GM19328 (cell line): ENCODE results near the gene SYCP2L.
"Not testable (repeated sequence)": the region's sequence is repeated elsewhere in the genome, so short reads cannot be mapped to it uniquely, and the experiment has no call there.

ENCODE experiments used
- ATAC-seq: cut with Tn5 transposase; IDR thresholded peaks from one replicate; pipeline ENCODE4 v1.9.1; 2021; ENCODE audit warnings: mild to moderate bottlenecking, moderate library complexity; ENCODE audit not compliant: unreplicated experiment

SYCP2L gene

GRCh38 chr6:10877871-10878270 lies 9.0 kb upstream of the SYCP2L start:
- ATAC-seq: no peak

DNA sequence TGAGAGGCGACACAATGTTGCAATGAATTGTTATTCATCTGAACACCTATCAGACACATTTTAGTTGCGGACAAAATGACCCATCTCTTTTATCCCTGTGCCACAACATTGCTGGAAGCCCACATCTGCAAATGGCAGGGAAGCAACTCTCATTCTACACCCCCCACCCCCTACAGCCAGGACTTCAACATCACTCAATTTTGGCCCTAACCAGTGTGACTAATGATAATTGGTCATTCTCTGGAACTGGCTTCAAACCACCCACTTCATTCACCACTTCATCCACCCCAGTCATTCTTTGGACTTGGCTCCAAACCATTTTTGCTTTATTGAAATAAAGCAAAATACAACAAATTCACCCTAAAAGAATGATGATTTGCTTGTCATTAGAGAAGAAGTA lies 6.5 kb upstream of the SYCP2L start:
- ATAC-seq: no peak

DNA sequence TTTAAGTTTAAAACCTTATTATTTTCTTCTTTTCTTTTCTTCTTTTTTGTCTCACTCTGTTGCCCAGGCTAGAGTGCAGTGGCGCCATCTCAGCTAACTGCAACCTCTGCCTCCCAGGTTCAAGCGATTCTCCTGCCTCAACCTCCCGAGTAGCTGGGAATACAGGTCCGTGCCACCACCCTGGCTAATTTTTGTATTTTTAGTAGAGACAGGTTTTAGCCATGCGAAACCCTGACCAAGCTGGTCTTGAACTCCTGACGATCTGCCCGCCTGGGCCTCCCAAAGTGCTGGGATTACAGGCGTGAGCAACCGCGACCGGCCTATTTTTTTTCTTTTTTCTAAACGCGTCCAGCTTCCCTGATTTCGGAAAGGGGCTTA lies 4.6 kb upstream of the SYCP2L start:
- ATAC-seq: not testable (repeated sequence)

- no peak for ATAC-seq
Observed at GRCh38 chr6:10882657-10883171, 4.1 kb upstream of the SYCP2L start.

GRCh38 chr6:10883312-10884244 lies 3.3 kb upstream of the SYCP2L start:
- ATAC-seq: no peak

DNA sequence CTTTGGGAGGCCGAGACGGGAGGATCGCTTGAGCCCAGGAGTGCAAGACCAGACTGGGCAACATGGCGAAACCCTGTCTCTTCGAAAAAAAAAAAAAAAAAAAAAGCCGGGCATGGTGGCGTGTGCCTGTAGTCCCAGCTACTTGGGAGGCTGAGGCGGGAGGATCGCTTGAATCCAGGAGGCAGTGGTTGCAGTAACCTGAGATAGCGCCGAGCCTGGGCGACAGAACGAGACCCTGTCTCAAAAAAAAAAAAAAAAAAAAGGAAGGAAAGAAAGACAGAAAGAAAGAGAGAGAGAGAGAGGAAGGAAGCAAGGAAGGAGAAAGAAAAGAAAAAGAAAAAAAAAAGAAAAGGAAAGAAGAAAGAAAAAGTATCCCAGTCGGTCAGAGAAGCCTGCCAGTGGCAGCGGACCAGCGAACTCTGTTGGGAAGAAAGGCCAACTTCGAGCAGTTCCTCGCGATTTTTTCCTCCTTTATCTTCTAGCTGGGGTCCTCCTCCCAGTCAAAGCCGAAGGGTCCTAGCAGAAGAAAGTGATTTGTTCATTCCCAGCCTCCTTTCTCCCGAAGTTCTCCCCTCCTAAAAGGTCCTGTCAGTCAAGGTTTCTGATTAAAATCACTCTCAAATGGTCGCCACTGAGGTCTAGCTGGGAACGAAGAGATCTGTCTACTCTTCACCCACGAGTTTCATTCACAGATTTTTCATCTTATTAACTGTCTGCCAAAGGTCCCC lies 2.4 kb upstream of the SYCP2L start:
- no peak for ATAC-seq

DNA sequence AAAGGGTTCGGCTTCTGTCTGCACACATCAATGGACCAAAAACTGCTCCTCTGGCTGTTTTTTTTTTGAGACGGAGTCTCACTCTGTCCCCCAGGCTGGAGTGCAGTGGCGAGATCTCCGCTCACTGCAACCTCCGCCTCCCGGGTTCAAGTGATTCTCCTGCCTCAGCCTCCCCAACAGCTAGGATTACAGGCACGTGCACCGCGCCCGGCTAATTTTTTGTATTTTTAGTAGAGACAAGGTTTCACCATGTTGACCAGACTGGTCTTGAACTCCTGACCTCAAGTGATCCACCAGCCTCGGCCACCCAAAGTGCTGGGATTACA lies 524 bp upstream of the SYCP2L start:
- not testable (repeated sequence) for ATAC-seq

- no peak for ATAC-seq
Observed at GRCh38 chr6:10890151-10890550, 3.3 kb downstream of the SYCP2L start.

GRCh38 chr6:10891960-10892359 lies 5.1 kb downstream of the SYCP2L start:
- ATAC-seq: no peak

- ATAC-seq: no peak
Observed at GRCh38 chr6:10894958-10895357, 8.1 kb downstream of the SYCP2L start.

DNA sequence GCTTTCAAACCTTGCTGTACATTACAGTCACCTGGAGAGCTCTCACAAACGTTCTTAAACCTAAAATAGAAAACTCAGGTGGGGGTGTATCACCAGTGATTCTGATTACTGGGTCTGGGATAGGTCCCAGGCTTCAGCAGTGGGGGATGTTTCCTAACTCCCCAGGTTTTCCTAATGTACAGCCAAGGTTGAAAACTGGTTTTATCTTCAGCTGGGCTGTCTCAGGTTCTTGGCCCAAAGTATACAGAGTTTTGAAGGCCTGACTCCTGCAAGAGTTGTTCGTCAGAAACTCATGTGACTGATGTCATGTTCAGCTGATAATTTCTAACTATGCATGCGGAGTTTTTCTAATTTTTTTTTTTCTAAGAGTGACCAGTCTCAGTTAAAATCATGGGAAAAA lies 9.8 kb downstream of the SYCP2L start:
- ATAC-seq: no peak

DNA sequence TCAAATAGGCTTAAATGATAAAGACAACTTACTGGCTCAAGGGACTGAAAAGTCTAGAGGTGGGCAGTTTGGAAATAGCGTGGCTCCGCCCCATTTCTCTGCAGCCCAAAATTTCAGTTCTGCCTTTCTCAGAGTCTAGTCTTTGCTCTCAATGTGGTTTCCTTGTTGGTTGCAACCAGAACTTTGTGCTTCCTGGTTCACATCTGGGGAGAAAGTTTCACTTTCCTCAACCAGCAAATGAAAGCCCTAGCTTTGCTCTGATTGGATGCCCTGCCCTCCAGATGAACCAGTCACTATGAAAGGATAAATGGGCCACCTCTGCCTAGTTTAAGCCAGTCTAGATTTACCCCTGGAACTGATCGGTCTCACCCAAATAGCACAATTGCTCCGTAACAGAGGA lies 14.9 kb downstream of the SYCP2L start:
- peak; percentile 99 for ATAC-seq

DNA sequence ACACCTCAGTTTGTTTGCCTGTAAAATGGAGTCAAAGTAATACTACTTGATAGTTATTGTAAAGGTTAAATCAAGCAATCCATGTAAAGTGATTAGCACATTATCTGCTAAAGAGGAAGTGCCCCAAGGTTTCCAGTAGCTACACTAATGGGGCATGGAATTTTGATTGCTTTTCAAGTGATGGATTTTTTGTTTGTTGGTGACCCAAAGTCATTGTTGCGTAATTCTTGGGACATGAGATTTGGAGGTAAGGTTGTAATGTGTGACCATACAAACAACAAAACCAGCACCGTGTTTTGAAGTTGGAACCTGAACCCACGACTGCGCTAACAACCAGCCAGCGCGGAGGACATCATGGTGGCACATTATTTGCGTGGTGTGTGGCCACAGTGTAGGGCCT lies 17.2 kb downstream of the SYCP2L start:
- no peak for ATAC-seq

DNA sequence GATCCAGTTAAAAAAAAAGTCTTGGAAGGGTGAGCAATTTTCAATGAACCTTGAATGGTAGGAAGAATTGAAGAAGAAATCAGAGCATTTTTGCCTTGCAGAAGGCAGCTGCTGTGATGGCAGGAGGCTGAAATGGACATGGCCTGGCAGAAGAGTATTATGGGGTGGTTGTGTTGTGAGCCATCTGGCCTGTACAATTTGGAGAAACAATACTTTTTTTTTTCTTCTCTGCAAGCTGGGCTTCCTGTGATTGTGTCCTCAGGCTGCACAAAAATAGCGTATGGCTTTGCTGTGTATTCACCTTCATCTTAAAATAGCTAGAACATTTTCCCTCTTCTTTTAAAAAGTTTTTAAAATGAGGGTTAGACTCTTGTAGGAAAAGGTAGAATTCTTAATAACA lies 21.4 kb downstream of the SYCP2L start:
- no peak for ATAC-seq

- ATAC-seq: not testable (repeated sequence)
Observed at GRCh38 chr6:10919520-10919919, 32.7 kb downstream of the SYCP2L start.

DNA sequence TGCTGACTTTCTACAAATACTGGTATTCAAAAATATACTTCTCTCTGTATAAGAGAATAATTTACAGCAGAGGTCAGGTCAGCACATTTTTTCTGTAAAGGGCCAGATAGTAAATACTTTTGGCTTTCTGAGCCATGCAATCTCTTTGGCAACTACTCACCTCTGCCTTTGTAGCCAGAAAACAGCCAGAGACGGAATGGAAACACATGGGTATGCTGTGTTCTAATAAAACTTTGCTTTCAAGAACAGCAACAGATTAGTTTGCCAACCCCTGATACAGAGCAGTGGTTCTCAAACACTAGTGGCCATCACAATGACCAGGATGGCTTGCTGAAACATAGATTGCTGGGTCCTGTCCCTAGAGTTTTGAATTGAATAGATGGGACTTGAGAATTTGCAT lies 46.3 kb downstream of the SYCP2L start:
- no peak for ATAC-seq

DNA sequence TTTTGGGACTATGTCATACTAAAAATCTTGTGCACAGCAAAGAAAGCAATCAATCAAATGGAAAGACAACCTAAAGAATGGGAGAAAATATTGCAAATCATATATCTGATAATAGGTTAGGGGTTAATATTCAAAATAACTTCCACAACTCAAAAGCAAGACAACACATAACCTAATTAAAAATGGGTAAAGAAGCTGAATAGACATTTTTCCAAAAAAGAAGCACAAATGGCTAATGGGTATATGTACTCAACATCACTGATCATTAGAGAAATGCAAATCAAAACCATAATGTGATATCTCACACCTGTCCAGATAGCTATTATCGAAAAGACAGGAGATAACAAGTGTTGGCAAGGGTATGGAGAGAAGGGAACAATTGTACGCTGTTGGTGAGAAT lies 53.0 kb downstream of the SYCP2L start:
- ATAC-seq: no peak

GRCh38 chr6:10945845-10946244 lies 59.0 kb downstream of the SYCP2L start:
- ATAC-seq: no peak

DNA sequence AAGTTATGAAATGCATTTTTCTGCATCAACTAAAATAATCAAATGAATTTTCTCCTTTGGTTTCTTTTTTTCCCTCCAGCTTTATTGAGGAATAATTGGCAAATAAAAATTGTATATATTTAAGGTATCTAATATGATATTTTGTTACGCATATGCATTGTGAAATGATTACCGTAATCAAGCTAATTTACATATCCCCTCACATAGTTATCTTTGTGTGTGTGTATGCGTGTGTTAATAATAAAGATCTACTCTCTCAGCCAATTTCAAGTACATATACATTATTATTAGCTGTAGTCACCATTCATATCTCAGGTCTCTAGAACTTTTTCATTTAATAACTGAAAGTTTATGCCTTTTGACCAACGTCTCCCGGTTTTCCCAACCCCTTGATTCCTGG lies 61.1 kb downstream of the SYCP2L start:
- no peak for ATAC-seq

- no peak for ATAC-seq
Observed at GRCh38 chr6:10949579-10950490, 63.0 kb downstream of the SYCP2L start.

- ATAC-seq: no peak
Observed at GRCh38 chr6:10951675-10952282, 64.9 kb downstream of the SYCP2L start.
